ENCODE measurements around the gene STK25.
"Not testable (repeated sequence)": the region's sequence is repeated elsewhere in the genome, so short reads cannot be mapped to it uniquely, and the experiment has no call there.

DNA sequence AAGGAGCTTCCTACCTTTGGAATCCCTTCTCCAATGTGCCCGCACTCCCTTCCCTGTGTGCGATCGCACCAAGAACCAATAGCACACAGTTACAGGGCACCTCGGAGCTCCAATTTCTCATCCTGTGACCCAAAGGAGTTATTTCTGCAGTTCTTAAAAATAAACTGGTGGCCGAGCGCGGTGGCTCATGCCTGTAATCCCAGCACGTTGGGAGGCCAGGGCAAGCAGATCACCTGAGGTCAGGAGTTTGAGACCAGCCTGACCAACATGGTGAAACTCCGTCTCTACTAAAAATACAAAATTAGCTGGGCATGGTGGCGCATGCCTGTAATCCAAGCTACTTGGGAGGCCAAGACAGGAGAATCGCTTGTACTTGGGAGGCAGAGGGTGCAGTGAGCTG is 2.1 kb downstream of the STK25 start:
- TF ChIP-seq, protein P1, sequence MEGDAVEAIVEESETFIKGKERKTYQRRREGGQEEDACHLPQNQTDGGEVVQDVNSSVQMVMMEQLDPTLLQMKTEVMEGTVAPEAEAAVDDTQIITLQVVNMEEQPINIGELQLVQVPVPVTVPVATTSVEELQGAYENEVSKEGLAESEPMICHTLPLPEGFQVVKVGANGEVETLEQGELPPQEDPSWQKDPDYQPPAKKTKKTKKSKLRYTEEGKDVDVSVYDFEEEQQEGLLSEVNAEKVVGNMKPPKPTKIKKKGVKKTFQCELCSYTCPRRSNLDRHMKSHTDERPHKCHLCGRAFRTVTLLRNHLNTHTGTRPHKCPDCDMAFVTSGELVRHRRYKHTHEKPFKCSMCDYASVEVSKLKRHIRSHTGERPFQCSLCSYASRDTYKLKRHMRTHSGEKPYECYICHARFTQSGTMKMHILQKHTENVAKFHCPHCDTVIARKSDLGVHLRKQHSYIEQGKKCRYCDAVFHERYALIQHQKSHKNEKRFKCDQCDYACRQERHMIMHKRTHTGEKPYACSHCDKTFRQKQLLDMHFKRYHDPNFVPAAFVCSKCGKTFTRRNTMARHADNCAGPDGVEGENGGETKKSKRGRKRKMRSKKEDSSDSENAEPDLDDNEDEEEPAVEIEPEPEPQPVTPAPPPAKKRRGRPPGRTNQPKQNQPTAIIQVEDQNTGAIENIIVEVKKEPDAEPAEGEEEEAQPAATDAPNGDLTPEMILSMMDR (IDR thresholded peaks at IDR 0.05; ENCODE audit: low read length), result not testable (repeated sequence)
- TF ChIP-seq EZH2 (optimal IDR thresholded peaks at IDR 0.05; ENCODE audit: low read depth, low read length), result not testable (repeated sequence)
